Measurements from ENCODE around the gene PRAME.

The PRAME gene

DNA sequence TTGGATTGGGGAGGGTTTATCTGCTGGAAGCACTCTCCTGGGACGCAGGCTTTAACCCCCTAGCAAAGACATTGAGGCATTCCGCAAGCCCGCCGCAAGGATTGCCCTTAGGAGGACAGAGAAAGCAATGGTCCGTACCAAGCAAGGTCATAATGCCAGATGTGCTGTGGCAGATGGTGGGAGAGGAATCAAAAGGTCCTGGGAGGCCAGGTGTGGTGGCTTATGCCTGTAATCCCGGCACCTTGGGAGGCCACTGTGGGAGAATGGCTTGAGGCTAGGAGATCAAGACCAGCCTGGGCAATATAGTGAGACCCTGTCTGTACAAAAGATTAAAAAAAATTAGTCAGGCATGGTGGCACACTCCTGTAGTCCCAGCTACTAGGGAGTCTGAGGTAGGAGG is 12.4 kb upstream of the PRAME start:
- no peak overlapping the region for H3K9ac ChIP-seq (ENCODE audit: low read length)
- TF ChIP-seq EZH2 (optimal IDR thresholded peaks at IDR 0.05; ENCODE audit: low read depth, low read length) (no peak), EZH2phosphoT487 (IDR thresholded peaks at IDR 0.05; ENCODE audit: low read length) (no peak)
- TF ChIP-seq, protein P1, sequence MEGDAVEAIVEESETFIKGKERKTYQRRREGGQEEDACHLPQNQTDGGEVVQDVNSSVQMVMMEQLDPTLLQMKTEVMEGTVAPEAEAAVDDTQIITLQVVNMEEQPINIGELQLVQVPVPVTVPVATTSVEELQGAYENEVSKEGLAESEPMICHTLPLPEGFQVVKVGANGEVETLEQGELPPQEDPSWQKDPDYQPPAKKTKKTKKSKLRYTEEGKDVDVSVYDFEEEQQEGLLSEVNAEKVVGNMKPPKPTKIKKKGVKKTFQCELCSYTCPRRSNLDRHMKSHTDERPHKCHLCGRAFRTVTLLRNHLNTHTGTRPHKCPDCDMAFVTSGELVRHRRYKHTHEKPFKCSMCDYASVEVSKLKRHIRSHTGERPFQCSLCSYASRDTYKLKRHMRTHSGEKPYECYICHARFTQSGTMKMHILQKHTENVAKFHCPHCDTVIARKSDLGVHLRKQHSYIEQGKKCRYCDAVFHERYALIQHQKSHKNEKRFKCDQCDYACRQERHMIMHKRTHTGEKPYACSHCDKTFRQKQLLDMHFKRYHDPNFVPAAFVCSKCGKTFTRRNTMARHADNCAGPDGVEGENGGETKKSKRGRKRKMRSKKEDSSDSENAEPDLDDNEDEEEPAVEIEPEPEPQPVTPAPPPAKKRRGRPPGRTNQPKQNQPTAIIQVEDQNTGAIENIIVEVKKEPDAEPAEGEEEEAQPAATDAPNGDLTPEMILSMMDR (IDR thresholded peaks at IDR 0.05; ENCODE audit: low read length) = no peak
- H3K79me2 ChIP-seq (ENCODE audit: low read length) = no peaks in the 10 kb centered on the region
- no peaks in the 10 kb centered on the region for H3K4me1 ChIP-seq (ENCODE audit: low read length)
- H3K9me3 ChIP-seq (replicated peaks; ENCODE audit: insufficient read depth, low read length) = no peaks in the 10 kb centered on the region
- H3K27me3 ChIP-seq (replicated peaks; ENCODE audit: insufficient read depth, low read length) = 0 out of 2 replicates have a peak, but pooled peaks cover 5% of the 10 kb centered on the region
- H3F3A ChIP-seq (ENCODE audit: insufficient read depth, low read length) = no peaks in the 10 kb centered on the region
- H2AFZ ChIP-seq (ENCODE audit: low read length) = no peak overlapping the region
- no peak overlapping the region for H3K27ac ChIP-seq (ENCODE audit: low read length)
- H3K9me2 ChIP-seq (replicated peaks; ENCODE audit: insufficient read depth, low read length) = no peaks in the 10 kb centered on the region
- H4K20me1 ChIP-seq (ENCODE audit: insufficient read depth, low read length) = no peaks in the 10 kb centered on the region
- no peak overlapping the region for H3K4me3 ChIP-seq (ENCODE audit: low read length)
- no peaks in the 10 kb centered on the region for H3K36me3 ChIP-seq (replicated peaks; ENCODE audit: insufficient read depth, low read length)
- H3K4me2 ChIP-seq (ENCODE audit: low read depth, low read length) = no peak overlapping the region
- DNase-seq = no peak

DNA sequence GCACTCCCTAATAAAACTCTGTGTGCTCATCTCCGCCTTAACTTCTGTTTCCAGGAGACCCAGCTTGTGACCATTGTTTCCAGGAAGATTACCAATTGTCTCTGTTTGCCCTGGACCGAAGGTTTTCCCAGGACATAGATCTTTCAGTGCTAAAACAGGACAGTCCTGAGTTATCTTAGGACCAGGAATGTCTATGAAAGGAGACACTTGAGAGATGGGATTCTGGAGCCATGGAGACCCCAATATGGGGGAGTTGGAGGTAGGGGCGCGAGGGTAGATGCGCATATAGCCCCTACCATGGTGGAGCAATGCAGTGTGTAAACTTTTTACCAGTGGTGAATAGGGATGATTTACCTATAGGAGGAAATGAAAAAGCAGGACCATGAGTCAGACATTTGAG is 10.2 kb upstream of the PRAME start:
- no peak overlapping the region for H2AFZ ChIP-seq (ENCODE audit: low read length)
- no peak overlapping the region for H3K27ac ChIP-seq (ENCODE audit: low read length)
- H4K20me1 ChIP-seq (ENCODE audit: insufficient read depth, low read length) = no peaks in the 10 kb centered on the region
- TF ChIP-seq EZH2phosphoT487 (IDR thresholded peaks at IDR 0.05; ENCODE audit: low read length) (no peak), EZH2 (optimal IDR thresholded peaks at IDR 0.05; ENCODE audit: low read depth, low read length) (no peak)
- TF ChIP-seq, protein P1 (IDR thresholded peaks at IDR 0.05; ENCODE audit: low read length) = no peak
- DNase-seq = no peak
- no peaks in the 10 kb centered on the region for H3K9me2 ChIP-seq (replicated peaks; ENCODE audit: insufficient read depth, low read length)
- H3K36me3 ChIP-seq (replicated peaks; ENCODE audit: insufficient read depth, low read length) = no peaks in the 10 kb centered on the region
- H3K79me2 ChIP-seq (ENCODE audit: low read length) = no peaks in the 10 kb centered on the region
- H3K4me3 ChIP-seq (ENCODE audit: low read length) = no peak overlapping the region
- no peaks in the 10 kb centered on the region for H3K27me3 ChIP-seq (replicated peaks; ENCODE audit: insufficient read depth, low read length)
- no peaks in the 10 kb centered on the region for H3K9me3 ChIP-seq (replicated peaks; ENCODE audit: insufficient read depth, low read length)
- no peaks in the 10 kb centered on the region for H3F3A ChIP-seq (ENCODE audit: insufficient read depth, low read length)
- H3K9ac ChIP-seq (ENCODE audit: low read length) = no peak overlapping the region
- no peak overlapping the region for H3K4me2 ChIP-seq (ENCODE audit: low read depth, low read length)
- no peaks in the 10 kb centered on the region for H3K4me1 ChIP-seq (ENCODE audit: low read length)

DNA sequence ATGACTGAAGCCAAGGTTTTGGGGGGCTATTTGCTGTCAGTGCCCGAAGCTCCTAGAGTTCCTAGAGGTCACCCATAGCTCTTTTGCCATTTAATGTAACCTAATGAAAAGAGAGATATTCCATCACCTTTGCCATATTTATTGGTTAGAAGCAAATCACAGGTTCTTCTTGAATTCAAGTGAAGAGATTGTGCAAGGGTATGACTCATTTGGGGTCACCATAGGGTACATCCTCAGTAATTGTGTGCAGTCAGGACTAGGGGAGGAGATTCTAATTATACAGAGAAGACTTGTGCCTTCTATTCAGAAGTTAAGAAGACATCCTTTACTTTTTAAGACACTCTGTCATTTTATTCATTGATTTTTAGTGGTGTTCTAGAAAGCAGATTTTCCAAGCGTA is 6.9 kb upstream of the PRAME start:
- Histone ChIP-seq H3K9me3 (replicated peaks; ENCODE audit: insufficient read depth, low read length) (no peaks in the 10 kb centered on the region), H2AFZ (ENCODE audit: low read length) (no peak overlapping the region), H3K27ac (ENCODE audit: low read length) (no peak overlapping the region), H3K9ac (ENCODE audit: low read length) (no peak overlapping the region), H4K20me1 (ENCODE audit: insufficient read depth, low read length) (no peaks in the 10 kb centered on the region), H3K4me1 (ENCODE audit: low read length) (no peaks in the 10 kb centered on the region), H3F3A (ENCODE audit: insufficient read depth, low read length) (no peaks in the 10 kb centered on the region), H3K4me3 (ENCODE audit: low read length) (no peak overlapping the region), H3K27me3 (replicated peaks; ENCODE audit: insufficient read depth, low read length) (no peaks in the 10 kb centered on the region), H3K9me2 (replicated peaks; ENCODE audit: insufficient read depth, low read length) (no peaks in the 10 kb centered on the region), H3K36me3 (replicated peaks; ENCODE audit: insufficient read depth, low read length) (no peaks in the 10 kb centered on the region), H3K4me2 (ENCODE audit: low read depth, low read length) (no peak overlapping the region), H3K79me2 (ENCODE audit: low read length) (no peaks in the 10 kb centered on the region)
- no peak for DNase-seq
- no peak for TF ChIP-seq EZH2 (optimal IDR thresholded peaks at IDR 0.05; ENCODE audit: low read depth, low read length)
- TF ChIP-seq EZH2phosphoT487 (IDR thresholded peaks at IDR 0.05; ENCODE audit: low read length) = no peak

DNA sequence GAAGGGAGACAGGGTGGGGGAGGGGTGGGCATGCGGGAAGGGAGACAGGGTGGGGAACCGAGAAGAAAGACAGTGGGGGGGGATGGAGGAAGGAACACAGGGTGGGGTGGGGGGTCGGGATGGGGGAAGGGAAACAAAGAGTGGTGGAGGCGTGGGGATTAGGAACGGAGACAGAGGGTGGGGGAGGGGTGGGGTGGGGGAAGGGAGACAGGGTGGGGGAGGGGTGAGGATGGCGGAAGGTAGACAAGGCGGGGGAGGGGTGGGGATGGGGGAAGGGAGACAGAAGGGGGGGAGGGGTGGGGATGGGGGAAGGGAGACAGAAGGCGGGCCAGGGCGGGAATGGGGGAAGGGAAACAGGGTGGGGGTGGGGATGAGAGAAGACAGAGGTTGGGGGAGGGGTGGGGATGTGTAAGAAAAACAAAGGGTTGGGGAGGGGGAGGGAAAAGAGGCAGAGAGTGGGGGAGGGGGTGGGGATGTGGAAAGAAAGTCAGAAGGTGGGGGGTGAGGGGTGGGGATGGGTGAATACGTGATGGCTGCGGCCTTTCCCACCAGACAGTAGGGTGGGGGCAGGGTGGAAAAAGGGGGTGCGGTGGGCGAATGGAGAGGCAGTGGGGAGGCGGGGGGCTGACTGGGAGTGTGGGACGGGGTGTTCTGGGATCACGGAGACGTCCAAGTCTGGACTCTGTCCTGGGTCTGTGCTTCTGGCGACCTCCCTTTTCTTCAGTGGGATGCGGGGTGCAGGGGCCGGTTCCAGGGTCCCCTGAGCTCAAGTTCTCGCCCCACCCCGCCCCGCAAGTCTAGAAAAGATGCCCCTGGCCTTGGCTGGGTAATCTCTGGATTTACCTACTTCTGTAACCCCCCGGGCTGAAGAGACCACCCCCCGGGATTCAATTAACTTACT is 744 bp downstream of the PRAME start:
- Histone ChIP-seq H3K79me2 (ENCODE audit: low read length) (no peaks in the 10 kb centered on the region), H3K4me3 (ENCODE audit: low read length) (peak overlapping the region; percentile 66), H3K9ac (ENCODE audit: low read length) (peak overlapping the region; percentile 46; the same call in 1 of the 2 replicates), H3K27me3 (replicated peaks; ENCODE audit: insufficient read depth, low read length) (no peaks in the 10 kb centered on the region), H3K4me1 (ENCODE audit: low read length) (peaks cover 3% of the 10 kb centered on the region; the same call in 1 of the 2 replicates), H3K9me3 (replicated peaks; ENCODE audit: insufficient read depth, low read length) (no peaks in the 10 kb centered on the region), H3K4me2 (ENCODE audit: low read depth, low read length) (peak overlapping the region; percentile 45), H3K36me3 (replicated peaks; ENCODE audit: insufficient read depth, low read length) (no peaks in the 10 kb centered on the region), H2AFZ (ENCODE audit: low read length) (peak overlapping the region; percentile 93), H4K20me1 (ENCODE audit: insufficient read depth, low read length) (no peaks in the 10 kb centered on the region), H3K27ac (ENCODE audit: low read length) (no peak overlapping the region), H3K9me2 (replicated peaks; ENCODE audit: insufficient read depth, low read length) (no peaks in the 10 kb centered on the region), H3F3A (ENCODE audit: insufficient read depth, low read length) (no peaks in the 10 kb centered on the region)
- no peak for DNase-seq
- TF ChIP-seq EZH2phosphoT487 (IDR thresholded peaks at IDR 0.05; ENCODE audit: low read length) = no peak
- TF ChIP-seq, protein P1 (IDR thresholded peaks at IDR 0.05; ENCODE audit: low read length) = no peak
